ENCODE data around the gene GSTM3. TPM values are rescaled to one million over a fixed set of nuclear protein-coding genes. Genes with fewer than 3 reads are reported as not detected.
"Not testable (repeated sequence)": the region's sequence is repeated elsewhere in the genome, so short reads cannot be mapped to it uniquely, and the experiment has no call there.

GSTM3 gene
- total and polyA plus RNA-seq, 10 of the 15 experiments (the other 5 are each of a cell fraction or from before 2014, with no cell fraction given) = not detected

DNA sequence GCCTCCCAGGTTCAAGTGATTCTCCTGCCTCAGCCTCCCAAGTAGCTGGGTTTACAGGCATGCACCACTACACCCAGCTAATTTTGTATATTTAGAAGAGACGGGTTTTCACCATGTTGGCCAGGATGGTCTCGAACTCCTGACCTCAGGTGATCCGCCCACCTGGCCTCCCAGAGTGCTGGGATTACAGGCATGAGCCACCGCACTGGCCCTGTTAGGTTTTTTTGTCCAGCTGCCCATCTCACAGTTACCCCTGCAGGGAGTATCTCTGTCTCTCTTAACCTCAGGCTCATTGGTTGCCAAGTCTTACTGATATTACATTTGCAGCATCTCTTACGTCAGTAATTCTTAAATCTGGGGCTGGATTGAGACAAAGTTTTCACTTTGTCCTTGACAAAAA is 15.5 kb upstream of the GSTM3 start:
- in situ Hi-C loops (cut with MboI); intact Hi-C loops (cut with micrococcal nuclease; ENCODE audit: unreplicated experiment): not testable (repeated sequence)

GRCh38 chr1:109754738-109755137 is 13.9 kb upstream of the GSTM3 start:
- Histone ChIP-seq H3K4me3 (no peak overlapping the region), H2AFZ (ENCODE audit: control insufficient read depth, low read depth, low read length) (no peak overlapping the region), H3K27ac (ENCODE audit: control insufficient read depth, insufficient read depth) (no peak overlapping the region), H3K4me2 (ENCODE audit: control insufficient read depth, insufficient read depth) (no peak overlapping the region), H4K20me1 (ENCODE audit: control insufficient read depth, insufficient read depth) (no peaks in the 10 kb centered on the region), H3K4me1 (ENCODE audit: control insufficient read depth, insufficient read depth, low read length) (no peaks in the 10 kb centered on the region), H3K79me2 (ENCODE audit: control insufficient read depth, insufficient read depth, low read length) (no peaks in the 10 kb centered on the region), H3K27me3 (replicated peaks in 1 of 2; ENCODE audit: control insufficient read depth in 2 of 2, insufficient read depth in 2 of 2, low read length in 1 of 2) (peaks cover 8 to 9% of the 10 kb centered on the region in 2 experiments), H3K9me3 (replicated peaks; ENCODE audit: control insufficient read depth, insufficient read depth, low read length) (no peaks in the 10 kb centered on the region; the same call in 2 of the 3 replicates), H3K36me3 (ENCODE audit: control insufficient read depth in 2 of 2, insufficient read depth in 2 of 2, low read length in 1 of 2) (no peaks in the 10 kb centered on the region), H3K9ac (ENCODE audit: control insufficient read depth, insufficient read depth, low read length) (no peak overlapping the region)
- DNase-seq (ENCODE audit: low read depth, low spot score) = no peak
- ChIA-PET RAD21 (ENCODE audit: unreplicated experiment) (no interaction called here), CTCF (interaction anchor here (1.0 to 1.9 kb wide), 3 partner anchors 11 to 229 kb away, joined by 3 to 7 read pairs (median 4); partner anchors contain the start of gene AHCYL1), POLR2A (no interaction called here), SMC1A (ENCODE audit: uncharacterized antibody, unreplicated experiment) (interaction anchor here (1.1 kb wide), 1 partner anchor 115 kb away, joined by 3 read pairs; no protein-coding TSS in a partner anchor)
- no peak for ATAC-seq
- 43% methylated on average over 2 of the region's 2 CpGs for WGBS (ENCODE audit: insufficient coverage, insufficient replicate concordance, low lambda C conversion rate, missing lambda C conversion rate)
- BruUV-seq (replicated peaks) = no TSS peak
- FAIRE-seq = no peak
- in situ Hi-C loops (cut with MboI) = no loop called here
- intact Hi-C loops (cut with micrococcal nuclease; ENCODE audit: unreplicated experiment) = no loop called here
- TF ChIP-seq IKZF2 (IDR thresholded peaks at IDR 0.05) (no peak), EED (IDR thresholded peaks at IDR 0.05; ENCODE audit: low read depth) (no peak), ZNF217 (IDR thresholded peaks at IDR 0.05) (no peak), NFYB (IDR thresholded peaks at IDR 0.05; ENCODE audit: insufficient read depth, low read depth, low read length) (no peak), SMARCA5 (IDR thresholded peaks at IDR 0.05) (no peak), MYB (IDR thresholded peaks at IDR 0.05; ENCODE audit: borderline replicate concordance, low read depth, low read length) (no peak), FOS (IDR thresholded peaks at IDR 0.05; ENCODE audit: borderline replicate concordance, extremely low read depth, insufficient read length) (no peak)
- TF ChIP-seq, protein P1, sequence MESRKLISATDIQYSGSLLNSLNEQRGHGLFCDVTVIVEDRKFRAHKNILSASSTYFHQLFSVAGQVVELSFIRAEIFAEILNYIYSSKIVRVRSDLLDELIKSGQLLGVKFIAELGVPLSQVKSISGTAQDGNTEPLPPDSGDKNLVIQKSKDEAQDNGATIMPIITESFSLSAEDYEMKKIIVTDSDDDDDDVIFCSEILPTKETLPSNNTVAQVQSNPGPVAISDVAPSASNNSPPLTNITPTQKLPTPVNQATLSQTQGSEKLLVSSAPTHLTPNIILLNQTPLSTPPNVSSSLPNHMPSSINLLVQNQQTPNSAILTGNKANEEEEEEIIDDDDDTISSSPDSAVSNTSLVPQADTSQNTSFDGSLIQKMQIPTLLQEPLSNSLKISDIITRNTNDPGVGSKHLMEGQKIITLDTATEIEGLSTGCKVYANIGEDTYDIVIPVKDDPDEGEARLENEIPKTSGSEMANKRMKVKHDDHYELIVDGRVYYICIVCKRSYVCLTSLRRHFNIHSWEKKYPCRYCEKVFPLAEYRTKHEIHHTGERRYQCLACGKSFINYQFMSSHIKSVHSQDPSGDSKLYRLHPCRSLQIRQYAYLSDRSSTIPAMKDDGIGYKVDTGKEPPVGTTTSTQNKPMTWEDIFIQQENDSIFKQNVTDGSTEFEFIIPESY (IDR thresholded peaks at IDR 0.05) = no peak
- TF ChIP-seq, protein P2, sequence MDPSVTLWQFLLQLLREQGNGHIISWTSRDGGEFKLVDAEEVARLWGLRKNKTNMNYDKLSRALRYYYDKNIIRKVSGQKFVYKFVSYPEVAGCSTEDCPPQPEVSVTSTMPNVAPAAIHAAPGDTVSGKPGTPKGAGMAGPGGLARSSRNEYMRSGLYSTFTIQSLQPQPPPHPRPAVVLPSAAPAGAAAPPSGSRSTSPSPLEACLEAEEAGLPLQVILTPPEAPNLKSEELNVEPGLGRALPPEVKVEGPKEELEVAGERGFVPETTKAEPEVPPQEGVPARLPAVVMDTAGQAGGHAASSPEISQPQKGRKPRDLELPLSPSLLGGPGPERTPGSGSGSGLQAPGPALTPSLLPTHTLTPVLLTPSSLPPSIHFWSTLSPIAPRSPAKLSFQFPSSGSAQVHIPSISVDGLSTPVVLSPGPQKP (IDR thresholded peaks at IDR 0.05; ENCODE audit: low read depth, low read length) = no peak
- TF ChIP-seq, protein P3, sequence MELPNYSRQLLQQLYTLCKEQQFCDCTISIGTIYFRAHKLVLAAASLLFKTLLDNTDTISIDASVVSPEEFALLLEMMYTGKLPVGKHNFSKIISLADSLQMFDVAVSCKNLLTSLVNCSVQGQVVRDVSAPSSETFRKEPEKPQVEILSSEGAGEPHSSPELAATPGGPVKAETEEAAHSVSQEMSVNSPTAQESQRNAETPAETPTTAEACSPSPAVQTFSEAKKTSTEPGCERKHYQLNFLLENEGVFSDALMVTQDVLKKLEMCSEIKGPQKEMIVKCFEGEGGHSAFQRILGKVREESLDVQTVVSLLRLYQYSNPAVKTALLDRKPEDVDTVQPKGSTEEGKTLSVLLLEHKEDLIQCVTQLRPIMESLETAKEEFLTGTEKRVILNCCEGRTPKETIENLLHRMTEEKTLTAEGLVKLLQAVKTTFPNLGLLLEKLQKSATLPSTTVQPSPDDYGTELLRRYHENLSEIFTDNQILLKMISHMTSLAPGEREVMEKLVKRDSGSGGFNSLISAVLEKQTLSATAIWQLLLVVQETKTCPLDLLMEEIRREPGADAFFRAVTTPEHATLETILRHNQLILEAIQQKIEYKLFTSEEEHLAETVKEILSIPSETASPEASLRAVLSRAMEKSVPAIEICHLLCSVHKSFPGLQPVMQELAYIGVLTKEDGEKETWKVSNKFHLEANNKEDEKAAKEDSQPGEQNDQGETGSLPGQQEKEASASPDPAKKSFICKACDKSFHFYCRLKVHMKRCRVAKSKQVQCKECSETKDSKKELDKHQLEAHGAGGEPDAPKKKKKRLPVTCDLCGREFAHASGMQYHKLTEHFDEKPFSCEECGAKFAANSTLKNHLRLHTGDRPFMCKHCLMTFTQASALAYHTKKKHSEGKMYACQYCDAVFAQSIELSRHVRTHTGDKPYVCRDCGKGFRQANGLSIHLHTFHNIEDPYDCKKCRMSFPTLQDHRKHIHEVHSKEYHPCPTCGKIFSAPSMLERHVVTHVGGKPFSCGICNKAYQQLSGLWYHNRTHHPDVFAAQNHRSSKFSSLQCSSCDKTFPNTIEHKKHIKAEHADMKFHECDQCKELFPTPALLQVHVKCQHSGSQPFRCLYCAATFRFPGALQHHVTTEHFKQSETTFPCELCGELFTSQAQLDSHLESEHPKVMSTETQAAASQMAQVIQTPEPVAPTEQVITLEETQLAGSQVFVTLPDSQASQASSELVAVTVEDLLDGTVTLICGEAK (IDR thresholded peaks at IDR 0.05; ENCODE audit: borderline replicate concordance) = no peak

More for the DNA sequence above, 15.5 kb upstream of the GSTM3 start:
- H3K4me3 ChIP-seq; H3K27ac ChIP-seq (ENCODE audit: control insufficient read depth, insufficient read depth); H3K9ac ChIP-seq (ENCODE audit: control insufficient read depth, insufficient read depth, low read length); H3K4me2 ChIP-seq (ENCODE audit: control insufficient read depth, insufficient read depth); H4K20me1 ChIP-seq (ENCODE audit: control insufficient read depth, insufficient read depth); H2AFZ ChIP-seq (ENCODE audit: control insufficient read depth, low read depth, low read length); H3K9me3 ChIP-seq (replicated peaks; ENCODE audit: control insufficient read depth, insufficient read depth, low read length); H3K36me3 ChIP-seq (ENCODE audit: control insufficient read depth in 2 of 2, insufficient read depth in 2 of 2, low read length in 1 of 2); BruUV-seq (replicated peaks); H3K4me1 ChIP-seq (ENCODE audit: control insufficient read depth, insufficient read depth, low read length); H3K79me2 ChIP-seq (ENCODE audit: control insufficient read depth, insufficient read depth, low read length); FAIRE-seq; H3K27me3 ChIP-seq (replicated peaks in 1 of 2; ENCODE audit: control insufficient read depth in 2 of 2, insufficient read depth in 2 of 2, low read length in 1 of 2); RAD21 ChIA-PET (ENCODE audit: unreplicated experiment); POLR2A ChIA-PET; ATAC-seq; SMC1A ChIA-PET (ENCODE audit: uncharacterized antibody, unreplicated experiment); DNase-seq (ENCODE audit: low read depth, low spot score): not testable (repeated sequence)
- CTCF ChIA-PET = interaction anchor here (1.0 to 1.5 kb wide), 4 partner anchors 18 to 228 kb away, joined by 3 to 5 read pairs (median 4); partner anchors contain the start of gene AHCYL1
- WGBS (ENCODE audit: insufficient coverage, insufficient replicate concordance, low lambda C conversion rate, missing lambda C conversion rate) = 49% methylated on average over 5 of the region's 5 CpGs

Measured in GM12878 (cell line).